HG03565 (cell line): Measurements from ENCODE around the gene EOMES.

ENCODE experiments used
- ATAC-seq: cut with Tn5 transposase; IDR thresholded peaks from one replicate; pipeline ENCODE4 v1.9.1; 2021; ENCODE audit warnings: mild to moderate bottlenecking, moderate library complexity; ENCODE audit not compliant: unreplicated experiment

The EOMES gene

DNA sequence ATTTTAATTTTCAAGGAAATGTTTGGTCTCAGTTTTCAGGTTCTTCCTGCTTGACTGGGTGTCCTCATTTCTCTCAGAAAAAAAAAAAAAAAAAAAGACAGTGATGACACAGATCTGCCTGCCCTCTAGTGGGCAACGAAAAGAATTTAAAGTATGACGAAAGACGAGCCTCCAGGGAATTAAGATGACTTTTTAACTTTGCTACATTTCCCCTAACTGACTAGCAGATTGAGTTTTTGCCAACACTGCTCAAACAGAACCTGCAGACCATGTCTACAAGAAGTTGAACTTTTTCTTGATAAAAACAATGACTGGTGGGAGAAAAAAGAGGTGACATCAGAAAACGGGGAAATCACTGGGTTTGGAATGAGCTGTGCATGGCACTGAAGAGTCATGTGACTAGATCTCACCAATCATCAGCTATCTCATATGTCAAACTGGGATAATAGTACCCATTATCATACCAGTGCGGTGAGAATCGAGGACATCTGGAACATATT lies 40.8 kb downstream of the EOMES start:
- peak; percentile 57 for ATAC-seq

DNA sequence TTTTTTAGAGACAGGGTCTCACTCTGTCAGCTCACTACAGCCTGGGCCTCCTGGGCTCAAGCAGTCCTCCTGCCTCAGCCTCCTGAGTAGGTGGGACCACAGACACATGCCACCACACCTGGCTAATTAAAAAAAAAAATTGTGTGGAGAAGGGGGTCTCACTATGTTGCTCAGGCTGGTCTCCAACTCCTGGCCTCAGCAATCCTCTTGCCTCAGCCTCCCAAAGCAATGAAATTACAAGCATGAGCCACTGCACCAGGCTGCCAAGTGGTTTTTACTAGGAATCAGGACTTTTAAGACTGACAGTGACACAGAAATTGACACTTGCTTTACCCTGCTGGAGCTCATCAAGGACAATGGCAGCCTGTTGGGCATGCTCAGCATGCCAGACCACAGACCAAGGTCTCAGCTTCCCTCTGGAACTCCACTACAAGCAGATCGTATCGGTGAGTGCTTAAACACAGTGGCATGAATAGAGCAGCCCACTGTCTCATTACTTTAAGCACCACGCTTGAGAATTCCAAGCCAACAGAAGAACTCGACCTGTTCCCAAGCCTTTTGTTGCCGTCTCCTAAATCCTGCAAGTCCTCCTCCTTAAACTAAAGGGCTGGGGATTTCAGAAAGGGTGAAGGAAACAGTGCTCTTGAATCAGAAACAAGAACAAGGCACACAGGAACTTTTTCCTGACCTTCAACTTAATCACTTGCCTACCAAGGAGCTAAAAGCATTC lies 41.4 kb downstream of the EOMES start:
- ATAC-seq, result no peak

DNA sequence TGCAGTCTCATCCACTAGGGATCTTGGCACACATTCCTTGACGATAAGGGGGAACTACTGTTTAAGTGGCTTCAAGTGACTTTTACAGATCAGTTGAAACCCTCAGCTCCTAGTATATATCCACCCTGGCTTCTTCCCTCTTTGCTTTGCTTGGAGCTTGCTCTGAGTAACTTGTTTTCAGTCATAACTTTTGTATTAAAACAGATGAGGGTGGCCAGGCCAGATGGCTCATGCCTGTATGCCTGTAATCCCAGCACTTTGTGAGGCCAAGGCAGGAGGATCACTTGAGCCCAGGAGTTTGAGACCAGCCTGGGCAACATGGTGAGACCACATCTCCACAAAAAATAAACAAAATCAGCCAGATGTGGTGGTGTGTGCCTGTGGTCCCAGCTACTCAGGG lies 42.4 kb downstream of the EOMES start:
- no peak for ATAC-seq

DNA sequence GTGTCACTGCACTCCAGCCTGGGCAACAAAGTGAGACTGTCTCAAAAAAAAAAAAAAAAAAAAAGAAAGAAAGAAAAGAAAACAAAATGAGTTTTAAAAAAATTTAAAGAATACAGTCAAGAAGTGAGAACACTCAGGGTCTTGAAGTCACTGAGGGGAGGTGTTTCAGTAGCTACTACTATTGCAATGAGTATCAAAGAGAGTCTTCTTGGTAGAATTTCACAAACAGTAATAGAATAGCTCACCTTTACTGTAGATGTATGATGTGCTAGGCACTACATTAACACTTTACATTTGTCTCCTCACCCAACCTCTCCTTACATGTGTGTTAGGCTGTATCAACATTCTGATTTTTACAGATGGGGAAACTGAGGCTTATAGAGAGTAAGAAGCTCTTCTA lies 43.9 kb downstream of the EOMES start:
- ATAC-seq, result no peak

DNA sequence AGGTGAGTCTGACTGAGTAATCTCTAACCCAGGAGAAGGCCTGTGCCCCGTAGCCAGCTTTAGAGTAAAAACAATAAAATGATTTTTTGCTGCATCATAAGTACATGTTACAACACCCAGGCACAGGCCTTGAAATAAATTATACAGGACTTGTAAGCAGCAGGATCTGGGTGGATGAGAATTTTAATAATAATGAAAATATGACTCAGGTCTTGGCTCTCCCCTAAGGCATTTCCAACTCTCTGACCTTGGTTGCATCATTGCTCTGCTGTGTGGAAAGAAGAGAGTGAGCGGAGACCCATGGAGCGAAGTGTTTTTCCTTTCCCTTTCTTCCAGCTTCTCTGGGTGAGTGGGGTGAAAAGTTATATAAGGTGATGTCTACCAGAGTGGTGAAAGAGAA lies 44.6 kb downstream of the EOMES start:
- ATAC-seq, result no peak

DNA sequence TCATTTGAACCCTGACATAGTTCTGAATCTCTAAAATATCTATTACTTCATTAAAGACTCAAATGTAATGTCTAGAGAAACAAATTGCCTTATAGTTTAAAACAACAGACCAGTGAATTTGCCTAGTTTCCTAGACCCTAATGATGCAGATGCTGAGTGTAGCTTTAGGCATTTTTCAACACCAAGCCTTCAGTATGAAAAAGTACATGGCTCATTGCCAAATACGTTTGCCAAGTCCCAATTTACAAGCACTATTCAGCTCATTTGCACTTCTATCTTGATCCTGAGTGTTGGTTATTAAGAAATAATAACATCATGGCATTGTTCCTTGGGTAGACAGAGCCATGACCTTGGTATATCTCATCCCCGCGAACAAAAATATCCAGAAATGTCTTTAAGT lies 46.8 kb downstream of the EOMES start:
- ATAC-seq, result no peak

DNA sequence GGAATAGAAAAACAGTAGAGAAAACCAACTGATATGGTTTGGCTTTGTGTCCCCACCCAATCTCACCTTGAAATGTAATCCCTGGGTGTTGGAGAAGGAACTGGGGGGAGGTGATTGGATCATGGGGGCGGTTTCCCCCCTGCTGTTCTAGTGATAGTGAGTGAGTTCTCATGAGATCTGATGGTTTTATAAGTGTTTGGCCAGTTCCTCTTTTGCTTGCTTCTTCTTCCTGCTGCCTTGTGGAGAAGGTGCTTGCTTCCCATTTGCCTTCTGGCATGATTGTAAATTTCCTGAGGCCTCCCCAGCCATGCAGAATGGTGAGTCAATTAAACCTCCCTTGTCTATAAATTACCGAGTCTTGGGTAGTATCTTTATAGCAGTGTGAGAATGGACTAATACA lies 48.4 kb downstream of the EOMES start:
- no peak for ATAC-seq

DNA sequence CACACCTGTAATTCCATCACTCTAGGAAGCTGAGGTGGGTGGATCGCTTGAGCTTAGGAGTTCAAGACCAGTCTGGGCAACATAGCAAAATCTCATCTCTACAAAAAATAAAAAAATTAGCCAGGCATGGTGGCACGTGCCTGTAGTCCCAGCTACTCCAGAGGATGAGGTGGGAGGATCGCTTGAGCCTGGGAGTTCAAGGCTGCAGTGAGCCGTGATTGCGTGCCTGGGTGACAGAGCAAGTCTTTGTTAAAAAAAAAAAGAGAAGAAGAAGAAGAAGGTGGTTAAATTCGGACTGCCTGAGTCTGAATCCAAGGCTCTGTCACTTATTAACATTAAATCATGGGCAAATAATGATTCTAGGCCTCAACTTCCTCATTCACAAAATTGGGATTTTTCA lies 51.0 kb downstream of the EOMES start:
- ATAC-seq, result no peak

DNA sequence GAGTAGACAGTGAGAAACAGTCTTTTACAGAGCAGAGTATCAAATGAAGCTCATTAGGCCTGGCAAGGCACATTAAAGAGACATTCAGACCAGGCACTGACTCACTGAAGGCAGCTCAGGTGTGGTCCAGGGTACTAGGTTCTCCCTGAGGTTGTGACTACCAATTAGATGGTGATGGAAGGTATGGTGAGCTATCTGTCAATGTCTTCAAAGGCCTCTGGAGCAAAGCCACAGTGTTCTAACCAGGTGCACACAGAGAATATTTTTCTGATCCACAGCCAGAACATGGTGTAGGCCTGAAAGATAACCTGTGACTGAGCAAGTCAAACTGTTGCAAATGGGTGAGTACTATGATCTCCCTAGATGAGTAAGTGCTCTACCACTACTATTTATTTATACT lies 51.5 kb downstream of the EOMES start:
- no peak for ATAC-seq

DNA sequence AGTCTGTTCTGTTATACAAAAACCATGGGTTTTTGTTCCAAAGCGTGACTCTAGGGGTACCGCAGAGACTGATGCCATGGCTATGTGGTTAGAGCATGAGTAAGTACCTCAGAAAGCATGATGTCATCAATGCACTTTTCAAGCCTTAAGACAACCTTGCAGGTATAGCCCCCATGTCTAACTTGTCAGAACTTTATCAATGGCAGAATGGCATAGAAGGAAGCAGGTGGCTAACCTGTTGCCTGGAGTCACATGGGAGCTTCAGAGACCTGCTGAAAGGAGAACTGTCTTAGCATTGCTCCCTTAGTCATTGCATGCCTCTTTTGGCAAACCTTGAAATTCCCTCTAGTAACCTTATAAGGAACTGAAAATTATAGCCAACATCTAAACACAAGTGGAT lies 52.5 kb downstream of the EOMES start:
- peak; percentile 65 for ATAC-seq

DNA sequence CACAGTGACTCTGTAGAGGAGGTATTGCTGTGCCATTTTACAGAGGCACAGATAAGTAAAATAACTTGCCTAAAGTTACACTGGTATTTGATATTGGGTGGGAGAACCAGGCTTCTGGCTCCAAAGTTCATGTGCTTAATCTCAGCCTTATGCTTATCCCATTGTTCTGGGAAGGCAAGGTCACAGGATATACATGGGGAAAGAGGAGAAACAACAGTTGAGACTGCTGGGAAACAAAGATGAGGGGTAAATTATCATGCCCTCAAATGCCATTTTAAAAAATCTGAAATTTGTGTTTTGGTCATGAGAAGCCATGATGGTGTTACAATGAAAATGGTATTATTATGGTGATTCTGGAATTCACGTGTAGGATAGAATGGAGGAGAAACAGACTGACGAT lies 54.4 kb downstream of the EOMES start:
- no peak for ATAC-seq

DNA sequence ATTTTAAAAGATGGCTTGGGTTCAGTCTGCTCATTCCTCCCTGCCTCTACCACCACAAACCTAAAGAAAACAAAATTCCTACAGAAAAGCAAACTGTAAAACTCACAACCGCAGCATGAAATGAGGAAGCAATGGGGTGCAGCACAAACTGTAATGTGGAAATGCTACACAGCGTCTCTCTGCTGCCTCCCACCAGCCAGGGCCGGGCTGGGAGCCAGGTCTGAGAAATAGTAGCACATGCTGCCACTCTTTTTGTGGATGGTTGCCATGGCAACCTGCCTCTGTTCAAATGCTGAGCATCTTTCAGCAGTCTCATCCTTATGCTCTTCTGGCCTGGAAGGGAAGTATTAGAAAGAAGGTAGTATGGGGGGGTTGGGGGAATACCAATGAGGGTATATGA lies 55.4 kb downstream of the EOMES start:
- no peak for ATAC-seq

DNA sequence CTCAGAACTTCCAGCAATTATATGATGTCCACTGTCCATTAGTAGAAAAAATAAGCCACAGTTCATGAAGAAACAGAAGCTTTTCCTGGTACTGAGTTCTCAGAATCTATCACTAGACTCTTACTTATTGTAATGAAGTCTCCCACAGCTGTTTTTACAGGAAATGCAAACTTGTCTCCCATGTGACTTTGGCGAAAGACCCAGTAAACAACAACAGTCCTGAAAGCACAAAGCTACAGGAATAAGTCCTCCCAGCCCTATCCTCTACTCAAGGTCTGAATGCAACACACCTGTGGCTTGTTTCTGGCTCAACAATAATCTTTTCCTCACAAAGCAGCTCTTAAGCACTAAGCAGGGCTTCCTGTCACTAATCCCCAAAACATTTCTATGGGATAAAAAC lies 55.9 kb downstream of the EOMES start:
- no peak for ATAC-seq
